ENCODE results near the gene BMERB1.
"Not testable (repeated sequence)": the region's sequence is repeated elsewhere in the genome, so short reads cannot be mapped to it uniquely, and the experiment has no call there.

Gene BMERB1

DNA sequence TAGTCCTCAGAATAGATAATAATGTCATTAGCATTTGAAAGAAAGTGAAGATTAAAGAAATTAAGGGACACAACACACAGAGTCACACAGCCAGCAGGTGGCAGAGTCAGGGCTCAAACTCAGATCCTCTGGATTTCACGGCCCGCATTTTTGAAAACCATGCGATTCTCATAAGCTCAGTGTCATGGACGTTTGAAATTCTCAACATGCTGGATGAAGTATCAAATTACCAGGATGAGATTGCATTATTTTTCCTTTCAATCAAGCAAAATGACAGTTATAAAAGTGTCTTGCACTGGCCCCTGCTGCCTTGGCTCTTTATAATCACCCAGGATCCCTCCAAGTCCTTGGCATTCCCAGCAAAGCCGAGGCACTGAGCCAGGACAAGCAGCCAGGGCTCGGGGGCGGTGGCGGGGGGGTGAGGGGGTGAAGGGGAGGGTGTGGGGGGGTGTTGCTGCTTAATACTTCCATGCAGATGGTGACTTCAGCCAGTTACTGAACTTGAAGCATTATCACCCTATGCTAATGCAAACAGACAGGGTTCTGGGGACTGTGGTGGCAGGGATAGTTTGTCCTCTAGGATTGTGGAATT lies 6.6 kb upstream of the BMERB1 start:
- peak; percentile 33 for FAIRE-seq
- TF ChIP-seq TAF1 (IDR thresholded peaks at IDR 0.05; ENCODE audit: low read depth, low read length), result no peak
- TF ChIP-seq POLR2AphosphoS5 (IDR thresholded peaks at IDR 0.05; ENCODE audit: low read depth, low read length), result no peak
- TF ChIP-seq SPI1 (IDR thresholded peaks at IDR 0.05; ENCODE audit: low read depth, low read length), result no peak
- TF ChIP-seq POLR2A (IDR thresholded peaks at IDR 0.05; ENCODE audit: low read depth, low read length), result no peak
- no peak for TF ChIP-seq POU2F2 (IDR thresholded peaks at IDR 0.05; ENCODE audit: low read depth, low read length)
- TF ChIP-seq PAX5 (IDR thresholded peaks at IDR 0.05; ENCODE audit: insufficient read depth, low read length, severe bottlenecking), result no peak

DNA sequence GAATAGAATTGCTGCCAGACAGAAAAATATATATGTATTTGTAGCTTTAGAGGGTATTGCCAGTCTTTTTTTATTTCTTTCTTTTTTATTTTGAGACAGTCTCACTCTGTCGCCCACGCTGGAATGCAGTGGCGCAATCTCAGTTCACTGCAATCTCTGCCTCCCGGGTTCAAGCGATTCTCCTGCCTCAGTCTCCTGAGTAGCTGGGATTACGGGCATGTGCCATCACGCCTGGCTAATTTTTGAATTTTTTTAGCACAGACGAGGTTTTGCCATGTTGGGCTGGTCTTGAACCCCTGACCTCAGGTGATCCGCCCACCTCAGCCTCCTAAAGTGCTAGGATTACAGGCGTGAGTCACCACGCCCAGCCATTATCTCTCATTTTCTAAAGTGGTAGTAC lies 3.5 kb upstream of the BMERB1 start:
- not testable (repeated sequence) for DNase-seq (ENCODE audit: insufficient read length, low spot score); FAIRE-seq

More for the DNA sequence above, 6.6 kb upstream of the BMERB1 start:
- peak; percentile 25 for DNase-seq (ENCODE audit: insufficient read length, low spot score)

DNA sequence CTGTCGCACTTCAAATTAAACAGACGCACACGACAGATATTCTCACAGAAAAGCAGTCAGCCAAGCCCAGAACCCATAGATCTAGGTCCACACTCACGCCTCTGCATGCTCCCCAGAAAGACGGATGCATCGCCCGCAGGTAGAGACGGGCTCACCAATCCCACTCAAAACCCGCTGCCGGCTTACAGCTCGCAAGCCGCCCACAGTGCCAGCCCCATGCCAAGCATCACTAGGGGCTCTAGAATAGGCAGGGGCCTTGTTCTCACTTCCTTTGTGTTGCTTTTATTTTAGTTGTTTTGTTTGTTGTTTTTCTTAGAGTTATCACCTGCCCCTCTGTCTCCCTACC lies 336 bp upstream of the BMERB1 start:
- DNase-seq (ENCODE audit: insufficient read length, low spot score) (no peak), FAIRE-seq (no peak)
- TF ChIP-seq POLR2A (IDR thresholded peaks at IDR 0.05; ENCODE audit: low read depth, low read length) (no peak), POU2F2 (IDR thresholded peaks at IDR 0.05; ENCODE audit: low read depth, low read length) (no peak)

DNA sequence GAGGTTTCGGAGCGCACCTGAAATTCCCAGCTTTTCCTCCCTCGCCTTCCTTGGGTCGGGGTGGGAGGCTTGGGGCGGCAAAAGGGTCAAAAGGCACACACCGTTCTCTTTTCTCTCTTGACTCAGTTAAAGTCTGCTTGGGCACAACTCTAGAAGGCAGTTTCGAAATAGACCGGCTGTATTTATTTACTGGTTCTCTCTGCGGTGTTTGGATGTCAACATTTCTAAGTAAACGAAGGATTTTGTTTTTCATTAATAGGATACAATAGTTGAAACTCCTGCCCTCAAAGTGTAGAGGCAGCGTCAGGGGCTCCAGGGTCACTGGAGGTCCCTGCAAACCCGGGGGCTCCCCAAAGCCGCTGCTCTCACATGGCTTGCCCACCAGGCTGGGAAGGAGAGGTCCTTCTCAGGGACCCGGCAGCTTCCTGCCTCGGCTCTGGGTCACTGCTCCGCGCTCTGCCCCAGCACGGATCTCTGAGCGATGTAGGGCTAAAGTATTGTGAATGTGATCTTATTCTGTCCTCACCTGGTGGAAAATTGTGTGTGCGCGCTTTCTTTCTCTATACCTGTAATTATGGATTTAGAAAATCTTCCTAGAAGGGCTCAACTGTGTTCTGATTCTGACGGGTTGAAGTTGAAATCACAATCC lies 952 bp downstream of the BMERB1 start:
- no peak for FAIRE-seq
- DNase-seq (ENCODE audit: insufficient read length, low spot score), result no peak
- TF ChIP-seq SPI1 (IDR thresholded peaks at IDR 0.05; ENCODE audit: low read depth, low read length) (no peak), PAX5 (IDR thresholded peaks at IDR 0.05; ENCODE audit: insufficient read depth, low read length, severe bottlenecking) (no peak), TAF1 (IDR thresholded peaks at IDR 0.05; ENCODE audit: low read depth, low read length) (no peak), POU2F2 (IDR thresholded peaks at IDR 0.05; ENCODE audit: low read depth, low read length) (no peak), POLR2A (IDR thresholded peaks at IDR 0.05; ENCODE audit: low read depth, low read length) (no peak), POLR2AphosphoS5 (IDR thresholded peaks at IDR 0.05; ENCODE audit: low read depth, low read length) (no peak)

DNA sequence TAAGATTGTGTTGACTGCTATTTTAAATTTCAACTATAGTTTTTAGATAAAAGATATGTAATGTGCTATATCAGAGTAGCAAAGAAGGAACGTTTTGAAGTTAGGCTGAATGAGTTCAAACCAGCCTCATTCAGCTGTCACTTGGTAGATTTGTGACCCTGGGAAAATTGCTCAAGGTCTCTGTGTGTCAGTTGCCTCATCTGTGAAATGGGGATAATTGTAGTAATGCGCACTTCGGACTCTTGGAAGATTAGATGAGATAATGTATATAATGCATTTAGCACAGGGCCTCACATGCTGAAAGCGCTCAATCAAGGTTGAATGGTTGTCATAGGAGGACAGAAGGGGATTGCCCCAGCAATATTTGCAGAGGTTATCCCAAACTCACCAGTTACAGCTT lies 4.7 kb downstream of the BMERB1 start:
- TF ChIP-seq SPI1 (IDR thresholded peaks at IDR 0.05; ENCODE audit: low read depth, low read length) (no peak), POU2F2 (IDR thresholded peaks at IDR 0.05; ENCODE audit: low read depth, low read length) (no peak), POLR2A (IDR thresholded peaks at IDR 0.05; ENCODE audit: low read depth, low read length) (no peak), TAF1 (IDR thresholded peaks at IDR 0.05; ENCODE audit: low read depth, low read length) (no peak), POLR2AphosphoS5 (IDR thresholded peaks at IDR 0.05; ENCODE audit: low read depth, low read length) (no peak), PAX5 (IDR thresholded peaks at IDR 0.05; ENCODE audit: insufficient read depth, low read length, severe bottlenecking) (no peak)
- FAIRE-seq (no peak), DNase-seq (ENCODE audit: insufficient read length, low spot score) (no peak)

DNA sequence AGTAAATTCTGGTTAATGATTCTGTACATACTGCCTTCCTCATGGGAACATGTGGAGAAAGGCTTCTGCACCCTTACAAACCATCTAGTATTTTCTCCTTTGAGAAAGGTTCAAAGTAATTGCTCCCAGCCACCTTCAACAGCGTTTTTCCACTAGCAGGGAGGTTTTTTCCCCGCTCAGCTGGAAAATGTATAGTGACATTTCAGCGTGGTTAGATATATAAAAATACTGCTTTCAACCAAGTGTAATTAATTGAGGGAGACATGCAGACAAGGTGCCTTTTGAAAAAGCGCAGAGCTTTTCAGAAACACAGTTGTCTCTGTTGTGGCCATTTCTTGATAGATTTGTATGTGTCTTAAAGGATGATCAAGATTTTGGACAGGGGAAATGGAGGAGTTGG lies 5.1 kb downstream of the BMERB1 start:
- FAIRE-seq, result no peak
- DNase-seq (ENCODE audit: insufficient read length, low spot score), result no peak
- TF ChIP-seq POLR2A (IDR thresholded peaks at IDR 0.05; ENCODE audit: low read depth, low read length), result no peak
- TF ChIP-seq TAF1 (IDR thresholded peaks at IDR 0.05; ENCODE audit: low read depth, low read length), result no peak
- TF ChIP-seq SPI1 (IDR thresholded peaks at IDR 0.05; ENCODE audit: low read depth, low read length), result no peak
- no peak for TF ChIP-seq PAX5 (IDR thresholded peaks at IDR 0.05; ENCODE audit: insufficient read depth, low read length, severe bottlenecking)
- TF ChIP-seq POU2F2 (IDR thresholded peaks at IDR 0.05; ENCODE audit: low read depth, low read length), result no peak
- TF ChIP-seq POLR2AphosphoS5 (IDR thresholded peaks at IDR 0.05; ENCODE audit: low read depth, low read length), result no peak

DNA sequence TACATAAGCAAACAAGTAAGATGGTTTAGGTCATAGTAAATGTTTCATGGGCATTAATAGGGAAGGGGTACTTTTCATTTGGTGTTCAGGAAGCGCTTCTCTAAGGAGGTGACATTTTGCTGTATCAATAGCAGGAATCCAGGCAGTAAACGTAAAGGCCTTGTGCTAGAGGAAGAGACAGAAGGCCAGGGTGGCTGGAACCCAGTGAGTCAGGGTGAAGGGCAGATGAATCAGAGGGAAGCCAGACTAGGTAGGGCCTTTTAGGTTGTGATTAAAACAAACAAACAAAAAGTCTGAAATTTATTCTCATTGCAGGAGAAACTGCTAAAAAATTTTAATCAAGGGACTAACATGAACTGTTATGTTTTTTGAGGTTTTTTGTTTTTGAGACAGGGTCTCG lies 6.5 kb downstream of the BMERB1 start:
- DNase-seq (ENCODE audit: insufficient read length, low spot score), result no peak
- TF ChIP-seq POU2F2 (IDR thresholded peaks at IDR 0.05; ENCODE audit: low read depth, low read length) (no peak), POLR2A (IDR thresholded peaks at IDR 0.05; ENCODE audit: low read depth, low read length) (no peak), SPI1 (IDR thresholded peaks at IDR 0.05; ENCODE audit: low read depth, low read length) (no peak), PAX5 (IDR thresholded peaks at IDR 0.05; ENCODE audit: insufficient read depth, low read length, severe bottlenecking) (no peak), TAF1 (IDR thresholded peaks at IDR 0.05; ENCODE audit: low read depth, low read length) (no peak), POLR2AphosphoS5 (IDR thresholded peaks at IDR 0.05; ENCODE audit: low read depth, low read length) (no peak)
- FAIRE-seq, result no peak

DNA sequence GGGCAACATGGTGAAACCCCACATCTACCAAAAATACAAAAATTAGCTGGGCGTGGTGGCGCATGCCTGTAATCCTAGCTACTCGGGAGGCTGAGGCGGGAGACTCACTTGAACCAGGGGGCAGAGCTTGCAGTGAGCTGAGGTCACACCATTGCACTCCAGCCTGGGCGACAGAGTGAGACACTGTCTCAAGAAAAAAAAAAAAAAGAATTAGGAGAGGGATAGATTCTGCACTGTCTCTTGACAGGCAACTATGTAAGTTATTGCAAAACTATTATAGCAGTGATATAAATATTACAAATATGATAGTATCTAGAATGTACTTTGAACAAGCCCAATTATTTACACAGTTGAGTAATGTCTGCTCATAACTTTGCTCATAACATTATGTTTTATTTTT lies 7.8 kb downstream of the BMERB1 start:
- FAIRE-seq; DNase-seq (ENCODE audit: insufficient read length, low spot score): not testable (repeated sequence)

DNA sequence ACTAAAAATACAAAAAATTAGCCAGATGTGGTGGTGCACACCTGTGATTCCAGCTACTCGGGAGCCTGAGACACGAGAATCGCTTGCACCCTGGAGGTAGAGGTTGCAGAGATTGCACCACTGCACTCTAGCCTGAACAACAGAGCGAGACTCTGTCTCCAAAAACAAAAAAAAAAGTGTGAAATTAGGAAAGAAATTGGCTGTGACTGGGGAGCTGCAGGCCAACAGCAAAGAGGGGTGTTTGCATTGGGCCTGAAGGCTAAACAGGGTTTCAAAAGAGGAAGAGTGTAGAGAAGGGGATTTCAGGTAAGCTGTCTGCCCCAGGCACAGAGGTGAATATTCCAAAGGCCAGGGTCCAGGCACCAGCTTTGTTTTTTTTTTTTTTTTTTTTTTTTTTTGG lies 9.4 kb downstream of the BMERB1 start:
- DNase-seq (ENCODE audit: insufficient read length, low spot score), result no peak
- FAIRE-seq, result no peak
- TF ChIP-seq POLR2AphosphoS5 (IDR thresholded peaks at IDR 0.05; ENCODE audit: low read depth, low read length) (no peak), POU2F2 (IDR thresholded peaks at IDR 0.05; ENCODE audit: low read depth, low read length) (no peak), POLR2A (IDR thresholded peaks at IDR 0.05; ENCODE audit: low read depth, low read length) (no peak), SPI1 (IDR thresholded peaks at IDR 0.05; ENCODE audit: low read depth, low read length) (0 out of 2 replicates have a peak, but pooled peaks have one; percentile 8), PAX5 (IDR thresholded peaks at IDR 0.05; ENCODE audit: insufficient read depth, low read length, severe bottlenecking) (no peak), TAF1 (IDR thresholded peaks at IDR 0.05; ENCODE audit: low read depth, low read length) (no peak)

DNA sequence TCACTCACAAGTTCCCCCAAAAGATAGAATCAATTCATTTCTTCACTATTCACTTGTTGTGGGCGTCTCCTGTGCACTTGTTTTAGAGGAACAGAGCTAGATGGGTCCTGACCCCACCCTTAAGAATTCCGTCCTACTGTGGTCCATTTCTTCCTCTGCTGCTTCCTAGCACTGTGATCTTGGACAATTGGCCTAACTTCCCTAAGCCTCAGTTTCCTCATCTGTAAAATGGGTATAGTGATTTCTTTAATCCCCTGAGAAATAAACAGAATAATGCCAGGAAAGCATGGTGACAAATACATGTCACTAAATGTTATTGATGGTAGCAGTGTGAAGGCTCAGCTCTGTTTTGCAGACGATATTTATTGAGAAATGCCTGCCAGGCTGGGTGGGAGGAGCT lies 9.9 kb downstream of the BMERB1 start:
- TF ChIP-seq POLR2AphosphoS5 (IDR thresholded peaks at IDR 0.05; ENCODE audit: low read depth, low read length) (no peak), TAF1 (IDR thresholded peaks at IDR 0.05; ENCODE audit: low read depth, low read length) (no peak), POLR2A (IDR thresholded peaks at IDR 0.05; ENCODE audit: low read depth, low read length) (no peak), PAX5 (IDR thresholded peaks at IDR 0.05; ENCODE audit: insufficient read depth, low read length, severe bottlenecking) (no peak), SPI1 (IDR thresholded peaks at IDR 0.05; ENCODE audit: low read depth, low read length) (no peak), POU2F2 (IDR thresholded peaks at IDR 0.05; ENCODE audit: low read depth, low read length) (no peak)
- no peak for FAIRE-seq
- no peak for DNase-seq (ENCODE audit: insufficient read length, low spot score)

All from GM12891 (cell line).